ENCODE measurements around the gene KCNQ1.

The KCNQ1 gene

DNA sequence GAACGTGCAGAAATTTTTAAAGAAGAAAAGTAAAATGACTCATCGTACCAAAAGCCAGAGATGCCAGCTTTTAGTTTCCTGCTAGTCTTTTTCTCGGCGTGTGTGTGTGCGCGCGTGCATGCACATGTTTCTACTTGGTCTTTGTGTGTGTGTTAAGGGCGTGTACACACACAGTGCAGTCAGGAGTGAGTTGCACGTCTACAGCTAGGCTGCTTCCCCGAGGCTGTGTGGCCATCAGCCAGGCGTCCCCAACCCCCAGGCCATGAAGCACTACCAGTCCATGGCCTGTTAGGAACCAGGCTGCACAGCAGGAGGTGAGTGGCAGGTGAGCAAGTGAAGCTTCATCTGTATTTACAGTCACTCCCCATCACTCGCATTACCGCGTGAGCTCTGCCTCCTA lies 36.4 kb downstream of the KCNQ1 start:
- Histone ChIP-seq H3K27me3 (replicated peaks in 2 of 5; ENCODE audit: control insufficient read depth in 4 of 5, insufficient read depth in 5 of 5, low read length in 4 of 5) (no peaks in the 10 kb centered on the region), H3K9me3 (ENCODE audit: control extremely low read depth in 1 of 5, control insufficient read depth in 4 of 5, insufficient read depth in 2 of 5, low read depth in 1 of 5, low read length in 4 of 5) (peaks cover 0 to 16% (median 0%) of the 10 kb centered on the region in 5 experiments), H3K4me3 (ENCODE audit: control insufficient read depth in 1 of 7, extremely low read depth in 1 of 7, insufficient read depth in 4 of 7, low read depth in 2 of 7, low read length in 6 of 7) (peak overlapping the region in 5 of 7 experiments; percentile 8 to 60 (median 51)), H3K4me1 (ENCODE audit: control extremely low read depth in 1 of 4, control insufficient read depth in 4 of 4, insufficient read depth in 4 of 4, low read length in 3 of 4) (peaks cover 0 to 27% (median 25%) of the 10 kb centered on the region in 4 experiments), H3K27ac (ENCODE audit: insufficient read depth in 1 of 2, low read depth in 1 of 2, low read length in 2 of 2, poor library complexity in 1 of 2, severe bottlenecking in 2 of 2) (no peak overlapping the region), H3K36me3 (ENCODE audit: control insufficient read depth in 4 of 4, insufficient read depth in 4 of 4, low read length in 3 of 4) (no peaks in the 10 kb centered on the region)
- no peak for DNase-seq
- POLR2A ChIA-PET, result interaction anchor here (0.5 to 0.6 kb wide), 2 partner anchors 23 to 372 kb away, joined by 3 to 5 read pairs; no protein-coding TSS in a partner anchor
- CTCF ChIA-PET, result interaction anchor here (1.0 to 2.0 kb wide), 6 partner anchors 11 to 48 kb away, joined by 3 to 7 read pairs (median 3); no protein-coding TSS in a partner anchor
- 11% methylated on average over 12 of the region's 14 CpGs for WGBS (ENCODE audit: insufficient coverage)

DNA sequence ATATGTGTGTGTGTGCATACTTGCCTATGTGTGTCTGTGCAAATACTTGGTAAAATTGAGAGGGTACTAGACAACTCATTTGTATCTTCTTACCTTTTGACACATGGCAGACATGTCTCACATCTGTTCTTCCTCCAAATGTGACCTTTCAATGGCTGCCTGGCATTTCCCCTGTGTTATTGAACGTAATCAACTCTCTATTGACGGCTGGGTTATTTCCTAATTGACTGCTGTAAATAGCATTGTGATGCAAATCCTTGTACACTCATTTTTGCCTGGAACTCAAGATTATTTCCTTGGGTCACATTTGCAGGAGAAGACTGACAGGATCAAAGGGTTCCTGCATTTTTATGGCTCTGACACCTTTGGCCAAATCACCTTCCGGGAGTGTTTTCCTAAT lies 37.4 kb downstream of the KCNQ1 start:
- Histone ChIP-seq H3K4me1 (ENCODE audit: control extremely low read depth in 1 of 4, control insufficient read depth in 4 of 4, insufficient read depth in 4 of 4, low read length in 3 of 4) (peaks cover 0 to 27% (median 25%) of the 10 kb centered on the region in 4 experiments), H3K9me3 (ENCODE audit: control extremely low read depth in 1 of 5, control insufficient read depth in 4 of 5, insufficient read depth in 2 of 5, low read depth in 1 of 5, low read length in 4 of 5) (peaks cover 0 to 20% (median 9%) of the 10 kb centered on the region in 5 experiments), H3K27ac (ENCODE audit: insufficient read depth in 1 of 2, low read depth in 1 of 2, low read length in 2 of 2, poor library complexity in 1 of 2, severe bottlenecking in 2 of 2) (no peak overlapping the region), H3K27me3 (replicated peaks in 2 of 5; ENCODE audit: control insufficient read depth in 4 of 5, insufficient read depth in 5 of 5, low read length in 4 of 5) (no peaks in the 10 kb centered on the region), H3K4me3 (ENCODE audit: control insufficient read depth in 1 of 7, extremely low read depth in 1 of 7, insufficient read depth in 4 of 7, low read depth in 2 of 7, low read length in 6 of 7) (no peak overlapping the region), H3K36me3 (ENCODE audit: control insufficient read depth in 4 of 4, insufficient read depth in 4 of 4, low read length in 3 of 4) (no peaks in the 10 kb centered on the region)
- 88% methylated on average over 2 of the region's 3 CpGs for WGBS (ENCODE audit: insufficient coverage)
- no peak for DNase-seq
- ChIA-PET CTCF (interaction anchor here (1.1 to 2.0 kb wide), 3 partner anchors 10 to 45 kb away, joined by 3 to 7 read pairs (median 3); no protein-coding TSS in a partner anchor), POLR2A (no interaction called here)

- ChIA-PET CTCF (interaction anchor here (2.0 kb wide), 1 partner anchor 44 kb away, joined by 7 read pairs; no protein-coding TSS in a partner anchor), POLR2A (no interaction called here)
- Histone ChIP-seq H3K4me3 (ENCODE audit: control insufficient read depth in 1 of 7, extremely low read depth in 1 of 7, insufficient read depth in 4 of 7, low read depth in 2 of 7, low read length in 6 of 7) (no peak overlapping the region), H3K27ac (ENCODE audit: insufficient read depth in 1 of 2, low read depth in 1 of 2, low read length in 2 of 2, poor library complexity in 1 of 2, severe bottlenecking in 2 of 2) (no peak overlapping the region), H3K4me1 (ENCODE audit: control extremely low read depth in 1 of 4, control insufficient read depth in 4 of 4, insufficient read depth in 4 of 4, low read length in 3 of 4) (peaks cover 0 to 27% (median 25%) of the 10 kb centered on the region in 4 experiments), H3K9me3 (ENCODE audit: control extremely low read depth in 1 of 5, control insufficient read depth in 4 of 5, insufficient read depth in 2 of 5, low read depth in 1 of 5, low read length in 4 of 5) (peaks cover 0 to 21% (median 9%) of the 10 kb centered on the region in 5 experiments), H3K36me3 (ENCODE audit: control insufficient read depth in 4 of 4, insufficient read depth in 4 of 4, low read length in 3 of 4) (no peaks in the 10 kb centered on the region), H3K27me3 (replicated peaks in 2 of 5; ENCODE audit: control insufficient read depth in 4 of 5, insufficient read depth in 5 of 5, low read length in 4 of 5) (no peaks in the 10 kb centered on the region)
- no peak for DNase-seq
- WGBS (ENCODE audit: insufficient coverage), result 89% methylated on average over 5 of the region's 5 CpGs
These were observed 37.9 kb downstream of the KCNQ1 start for GRCh38 chr11:2482745-2483144.

DNA sequence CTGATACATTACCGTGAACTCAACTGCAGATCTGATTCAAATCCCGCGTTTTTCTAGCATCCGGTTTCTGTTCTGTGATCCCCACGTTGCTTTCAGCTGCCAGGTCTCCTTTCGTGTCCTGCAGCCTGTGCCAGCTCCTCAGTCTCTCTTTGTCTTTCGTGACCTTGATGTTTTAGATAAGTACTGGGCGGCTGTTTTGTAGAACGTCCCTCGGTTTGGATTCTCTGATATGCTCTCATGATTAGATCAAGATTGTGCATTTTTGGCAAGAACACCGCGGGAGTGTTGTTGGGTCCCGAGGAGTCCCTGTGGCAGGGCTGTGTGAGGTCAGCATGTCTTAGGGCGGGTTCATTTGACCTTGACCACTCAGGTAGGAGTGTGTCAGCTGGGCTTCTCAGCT lies 38.6 kb downstream of the KCNQ1 start:
- CTCF ChIA-PET, result interaction anchor here (1.3 kb wide), 1 partner anchor 407 kb away, joined by 3 read pairs; no protein-coding TSS in a partner anchor
- H3K36me3 ChIP-seq (ENCODE audit: control insufficient read depth in 4 of 4, insufficient read depth in 4 of 4, low read length in 3 of 4), result no peaks in the 10 kb centered on the region
- H3K9me3 ChIP-seq (ENCODE audit: control extremely low read depth in 1 of 5, control insufficient read depth in 4 of 5, insufficient read depth in 2 of 5, low read depth in 1 of 5, low read length in 4 of 5), result peaks cover 0 to 19% (median 9%) of the 10 kb centered on the region in 5 experiments
- POLR2A ChIA-PET, result no interaction called here
- DNase-seq, result no peak
- over 99% methylated on average over 13 of the region's 14 CpGs for WGBS (ENCODE audit: insufficient coverage)
- no peak overlapping the region for H3K4me3 ChIP-seq (ENCODE audit: control insufficient read depth in 1 of 7, extremely low read depth in 1 of 7, insufficient read depth in 4 of 7, low read depth in 2 of 7, low read length in 6 of 7)
- no peak overlapping the region for H3K27ac ChIP-seq (ENCODE audit: insufficient read depth in 1 of 2, low read depth in 1 of 2, low read length in 2 of 2, poor library complexity in 1 of 2, severe bottlenecking in 2 of 2)
- peaks cover 0 to 27% (median 25%) of the 10 kb centered on the region in 4 experiments for H3K4me1 ChIP-seq (ENCODE audit: control extremely low read depth in 1 of 4, control insufficient read depth in 4 of 4, insufficient read depth in 4 of 4, low read length in 3 of 4)
- H3K27me3 ChIP-seq (replicated peaks in 2 of 5; ENCODE audit: control insufficient read depth in 4 of 5, insufficient read depth in 5 of 5, low read length in 4 of 5), result no peaks in the 10 kb centered on the region

DNA sequence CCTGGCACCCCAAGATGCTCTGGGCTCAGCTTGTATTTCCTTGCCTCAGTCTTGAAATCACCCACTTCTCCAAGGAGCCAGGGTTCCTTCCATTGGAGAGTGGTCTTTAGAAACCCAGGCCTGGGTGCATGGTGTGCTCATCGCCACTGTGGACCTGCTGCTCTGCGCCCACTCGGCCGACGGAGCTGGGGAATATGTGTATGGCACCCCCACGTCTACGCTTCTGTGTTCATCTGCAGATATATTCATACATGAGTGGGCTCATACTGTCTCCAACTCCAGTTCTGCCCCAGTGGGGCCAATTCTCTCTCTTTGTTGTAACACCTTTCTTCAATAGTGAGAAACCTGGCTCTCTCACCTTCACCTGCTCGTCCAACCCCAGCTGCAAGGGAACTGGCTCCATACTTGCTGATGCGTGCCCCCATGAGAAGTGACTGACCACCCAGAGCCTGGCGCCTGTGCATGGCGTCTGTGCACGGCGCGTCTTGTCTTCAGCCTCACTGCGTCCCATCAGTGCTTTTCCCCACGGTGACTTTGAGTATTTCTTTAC lies 39.8 kb downstream of the KCNQ1 start:
- Histone ChIP-seq H3K27ac (ENCODE audit: insufficient read depth in 1 of 2, low read depth in 1 of 2, low read length in 2 of 2, poor library complexity in 1 of 2, severe bottlenecking in 2 of 2) (no peak overlapping the region), H3K4me1 (ENCODE audit: control extremely low read depth in 1 of 4, control insufficient read depth in 4 of 4, insufficient read depth in 4 of 4, low read length in 3 of 4) (peaks cover 0 to 27% (median 25%) of the 10 kb centered on the region in 4 experiments), H3K36me3 (ENCODE audit: control insufficient read depth in 4 of 4, insufficient read depth in 4 of 4, low read length in 3 of 4) (no peaks in the 10 kb centered on the region), H3K9me3 (ENCODE audit: control extremely low read depth in 1 of 5, control insufficient read depth in 4 of 5, insufficient read depth in 2 of 5, low read depth in 1 of 5, low read length in 4 of 5) (peaks cover 0 to 28% (median 10%) of the 10 kb centered on the region in 5 experiments), H3K27me3 (replicated peaks in 2 of 5; ENCODE audit: control insufficient read depth in 4 of 5, insufficient read depth in 5 of 5, low read length in 4 of 5) (no peaks in the 10 kb centered on the region), H3K4me3 (ENCODE audit: control insufficient read depth in 1 of 7, extremely low read depth in 1 of 7, insufficient read depth in 4 of 7, low read depth in 2 of 7, low read length in 6 of 7) (no peak overlapping the region)
- CTCF ChIA-PET, result interaction anchor here (1.3 kb wide), 1 partner anchor 406 kb away, joined by 3 read pairs; no protein-coding TSS in a partner anchor
- POLR2A ChIA-PET, result no interaction called here
- DNase-seq, result no peak
- 98% methylated on average over 16 of the region's 16 CpGs for WGBS (ENCODE audit: insufficient coverage)

- no peaks in the 10 kb centered on the region for H3K36me3 ChIP-seq (ENCODE audit: control insufficient read depth in 4 of 4, insufficient read depth in 4 of 4, low read length in 3 of 4)
- CTCF ChIA-PET, result interaction anchor here (1.2 to 1.3 kb wide), 2 partner anchors 9 to 14 kb away, joined by 3 read pairs; no protein-coding TSS in a partner anchor
- H3K9me3 ChIP-seq (ENCODE audit: control extremely low read depth in 1 of 5, control insufficient read depth in 4 of 5, insufficient read depth in 2 of 5, low read depth in 1 of 5, low read length in 4 of 5), result peaks cover 2 to 34% (median 10%) of the 10 kb centered on the region in 5 experiments
- H3K27ac ChIP-seq (ENCODE audit: insufficient read depth in 1 of 2, low read depth in 1 of 2, low read length in 2 of 2, poor library complexity in 1 of 2, severe bottlenecking in 2 of 2), result no peak overlapping the region
- no peaks in the 10 kb centered on the region for H3K27me3 ChIP-seq (replicated peaks in 2 of 5; ENCODE audit: control insufficient read depth in 4 of 5, insufficient read depth in 5 of 5, low read length in 4 of 5)
- no peak overlapping the region for H3K4me3 ChIP-seq (ENCODE audit: control insufficient read depth in 1 of 7, extremely low read depth in 1 of 7, insufficient read depth in 4 of 7, low read depth in 2 of 7, low read length in 6 of 7)
- DNase-seq, result peak in 2 of 3 donors; percentile 35 to 38
- peaks cover 0 to under 1% (median under 1%) of the 10 kb centered on the region in 4 experiments for H3K4me1 ChIP-seq (ENCODE audit: control extremely low read depth in 1 of 4, control insufficient read depth in 4 of 4, insufficient read depth in 4 of 4, low read length in 3 of 4)
- POLR2A ChIA-PET, result no interaction called here
These were observed 43.2 kb downstream of the KCNQ1 start for GRCh38 chr11:2488004-2488403.

GRCh38 chr11:2489083-2489482 lies 44.3 kb downstream of the KCNQ1 start:
- Histone ChIP-seq H3K27me3 (replicated peaks in 2 of 5; ENCODE audit: control insufficient read depth in 4 of 5, insufficient read depth in 5 of 5, low read length in 4 of 5) (no peaks in the 10 kb centered on the region), H3K4me3 (ENCODE audit: control insufficient read depth in 1 of 7, extremely low read depth in 1 of 7, insufficient read depth in 4 of 7, low read depth in 2 of 7, low read length in 6 of 7) (no peak overlapping the region), H3K9me3 (ENCODE audit: control extremely low read depth in 1 of 5, control insufficient read depth in 4 of 5, insufficient read depth in 2 of 5, low read depth in 1 of 5, low read length in 4 of 5) (peaks cover 2 to 34% (median 10%) of the 10 kb centered on the region in 5 experiments), H3K4me1 (ENCODE audit: control extremely low read depth in 1 of 4, control insufficient read depth in 4 of 4, insufficient read depth in 4 of 4, low read length in 3 of 4) (no peaks in the 10 kb centered on the region), H3K27ac (ENCODE audit: insufficient read depth in 1 of 2, low read depth in 1 of 2, low read length in 2 of 2, poor library complexity in 1 of 2, severe bottlenecking in 2 of 2) (no peak overlapping the region), H3K36me3 (ENCODE audit: control insufficient read depth in 4 of 4, insufficient read depth in 4 of 4, low read length in 3 of 4) (no peaks in the 10 kb centered on the region)
- WGBS (ENCODE audit: insufficient coverage), result 70% methylated on average over 1 of the region's 2 CpGs
- ChIA-PET POLR2A (no interaction called here), CTCF (interaction anchor here (0.8 to 1.3 kb wide), 3 partner anchors 8 to 27 kb away, joined by 3 read pairs; no protein-coding TSS in a partner anchor)
- no peak for DNase-seq

All from common myeloid progenitor, CD34-positive (primary cell).